Activated CD4-positive, CD25-positive, alpha-beta regulatory T cell treated with anti-CD3 and anti-CD28 coated beads, Interleukin-2, amount 50 U/mL, for 16 hours (primary cell): ENCODE measurements around the gene SLAMF1.
"Not testable (repeated sequence)": the region's sequence is repeated elsewhere in the genome, so short reads cannot be mapped to it uniquely, and the experiment has no call there.

ENCODE experiments used
- DNase-seq: peaks from one replicate; pipeline ENCODE4 v3.0.0-alpha.2; 2020; ENCODE audit warnings: low read depth, low spot score

SLAMF1 gene

DNA sequence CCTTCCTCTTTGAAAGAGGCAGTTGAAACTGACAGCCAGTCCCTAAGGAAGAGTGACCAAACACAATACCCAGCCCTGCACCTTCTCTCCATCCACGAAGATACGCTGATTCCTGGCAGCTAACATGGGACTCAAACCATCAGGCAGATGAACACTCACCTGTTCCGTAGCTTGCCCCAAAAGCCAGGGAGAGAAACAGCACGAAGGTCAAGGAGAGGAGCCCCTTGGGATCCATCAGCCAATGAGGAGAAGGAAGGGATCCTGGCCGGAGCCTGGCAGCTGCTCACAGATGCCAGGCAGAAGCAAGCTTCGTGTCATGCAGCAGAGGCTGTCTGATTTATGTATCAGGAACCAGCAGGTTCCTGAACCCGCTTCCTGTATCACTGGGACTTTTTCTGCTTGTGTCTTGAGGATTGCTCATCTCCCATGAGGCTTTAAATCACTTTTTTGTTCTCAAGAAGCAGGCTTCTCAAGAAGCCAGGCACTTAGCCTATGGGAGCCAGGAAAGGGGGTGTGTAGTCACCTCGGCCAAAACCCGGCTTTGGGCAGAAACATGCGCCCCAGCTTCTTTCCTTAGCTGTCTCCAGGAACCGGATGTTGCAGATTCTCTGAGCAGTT, at the start of gene SLAMF1:
TSS of gene SLAMF1 (minus strand) at position 334 of the 618 bp plus-strand sequence. CDS start at position 235, 99 bp downstream.
- no peak for DNase-seq

- DNase-seq, result not testable (repeated sequence)
These were observed 45.5 kb upstream of the SLAMF1 start for GRCh38 chr1:160692390-160692789.

GRCh38 chr1:160685266-160685665, 38.4 kb upstream of the SLAMF1 start:
- no peak for DNase-seq

GRCh38 chr1:160682983-160683865, 36.4 kb upstream of the SLAMF1 start:
- DNase-seq, result no peak

- DNase-seq, result no peak
These were observed 35.0 kb upstream of the SLAMF1 start for GRCh38 chr1:160681891-160682140.

DNA sequence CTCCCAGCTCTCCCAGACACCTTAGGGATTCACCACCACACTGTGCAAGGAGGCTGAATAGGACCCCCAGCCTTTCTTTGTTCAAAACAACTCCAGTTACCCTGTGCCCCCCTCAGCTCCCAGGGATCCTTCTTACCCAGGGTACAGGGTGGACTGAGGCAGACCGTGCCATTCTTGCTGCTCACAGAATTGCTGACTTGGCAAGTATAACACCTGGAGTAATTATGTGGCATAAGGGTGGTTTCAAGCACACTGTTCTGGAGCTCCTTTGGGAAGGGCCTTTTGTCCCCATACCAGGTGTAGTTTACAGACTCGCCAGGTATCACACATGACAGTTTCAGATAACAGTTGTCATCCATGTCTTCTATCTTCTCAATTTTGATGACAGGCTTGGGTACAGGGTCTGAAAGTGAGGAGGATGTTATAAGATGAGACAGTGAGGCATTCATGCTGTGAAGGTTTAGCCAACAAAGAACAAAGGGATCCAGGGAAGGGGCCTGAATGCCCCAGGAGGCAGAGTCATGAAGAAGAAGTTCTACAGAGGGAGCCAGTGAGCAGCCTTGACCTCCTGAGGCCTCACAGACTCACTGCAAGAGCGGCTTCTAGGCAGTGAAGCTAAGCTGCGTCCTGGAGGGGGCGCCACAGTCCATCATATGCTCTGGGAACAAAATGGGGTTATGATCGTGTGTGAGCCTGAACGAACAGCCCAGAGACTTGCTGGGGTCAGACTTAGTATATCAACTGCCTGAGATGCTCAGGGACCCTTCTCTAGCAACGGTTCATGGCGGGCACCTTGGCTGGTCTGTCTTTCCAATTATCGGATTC, 34.4 kb upstream of the SLAMF1 start:
- peak; percentile 71 for DNase-seq

DNA sequence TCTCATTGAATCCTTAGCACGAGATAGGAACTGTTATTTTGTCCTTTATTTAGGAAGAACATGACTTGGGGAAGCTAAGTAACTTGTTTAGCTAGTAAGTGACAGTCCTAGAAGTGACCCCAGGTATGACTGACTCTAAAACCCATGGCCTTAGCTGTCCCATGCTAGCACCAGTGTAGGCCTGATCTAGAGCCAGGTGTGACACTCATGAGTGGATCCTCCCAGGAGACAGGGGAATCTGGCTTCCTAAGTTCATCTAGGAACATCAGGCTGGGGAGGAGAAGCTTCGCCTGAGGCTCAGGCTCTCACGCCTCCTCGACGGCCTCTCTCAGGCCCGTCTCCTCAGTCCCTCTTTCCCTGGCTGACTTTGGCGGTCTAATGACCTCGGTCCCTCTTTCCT, 33.6 kb upstream of the SLAMF1 start:
- DNase-seq, result no peak

DNA sequence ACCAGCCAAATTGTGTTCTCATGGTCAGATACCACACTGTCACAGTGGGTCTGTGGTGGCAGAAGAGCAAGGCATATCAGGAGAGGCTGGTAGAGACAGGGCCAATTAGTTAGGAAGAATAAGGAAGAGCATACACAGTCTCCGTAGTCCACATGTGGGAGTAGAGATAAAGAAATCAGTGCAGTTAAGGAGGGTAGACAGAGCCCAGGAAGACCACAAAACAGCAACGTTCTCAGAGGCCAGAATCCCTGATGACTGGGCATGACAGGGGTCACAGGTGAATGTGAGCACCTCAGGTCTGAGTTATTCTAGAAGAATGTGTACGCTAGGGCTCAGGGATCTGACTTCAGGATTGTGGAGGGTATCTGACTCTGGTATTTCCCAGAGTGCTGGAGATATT, 33.0 kb upstream of the SLAMF1 start:
- DNase-seq, result no peak

- DNase-seq, result no peak
These were observed 30.2 kb upstream of the SLAMF1 start for GRCh38 chr1:160676869-160677597.

- DNase-seq, result peak; percentile 57
These were observed 29.0 kb upstream of the SLAMF1 start for GRCh38 chr1:160675641-160676410.

GRCh38 chr1:160674415-160674814, 27.6 kb upstream of the SLAMF1 start:
- no peak for DNase-seq

- DNase-seq, result no peak
These were observed 26.2 kb upstream of the SLAMF1 start for GRCh38 chr1:160672789-160673695.

GRCh38 chr1:160671603-160672517, 25.0 kb upstream of the SLAMF1 start:
- DNase-seq, result no peak

DNA sequence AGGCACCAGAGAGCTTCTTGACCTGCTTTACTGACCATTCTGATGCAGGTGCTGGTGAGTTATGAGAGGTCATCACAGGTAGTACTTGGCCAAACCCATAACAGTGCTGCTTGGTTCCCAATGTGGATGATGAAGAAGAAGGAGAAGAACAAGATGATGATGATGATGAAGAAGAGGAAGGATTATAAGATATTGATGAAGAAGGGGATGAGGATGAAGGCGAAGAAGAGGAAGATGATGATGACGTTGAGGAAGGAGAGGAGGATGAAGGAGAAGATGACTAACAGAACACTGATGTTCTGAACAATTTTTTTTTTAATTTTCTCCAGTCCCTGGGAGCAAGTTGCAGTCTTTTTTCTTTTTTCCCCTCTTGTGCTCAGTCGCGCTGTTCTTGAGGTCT, 23.9 kb upstream of the SLAMF1 start:
- no peak for DNase-seq

DNA sequence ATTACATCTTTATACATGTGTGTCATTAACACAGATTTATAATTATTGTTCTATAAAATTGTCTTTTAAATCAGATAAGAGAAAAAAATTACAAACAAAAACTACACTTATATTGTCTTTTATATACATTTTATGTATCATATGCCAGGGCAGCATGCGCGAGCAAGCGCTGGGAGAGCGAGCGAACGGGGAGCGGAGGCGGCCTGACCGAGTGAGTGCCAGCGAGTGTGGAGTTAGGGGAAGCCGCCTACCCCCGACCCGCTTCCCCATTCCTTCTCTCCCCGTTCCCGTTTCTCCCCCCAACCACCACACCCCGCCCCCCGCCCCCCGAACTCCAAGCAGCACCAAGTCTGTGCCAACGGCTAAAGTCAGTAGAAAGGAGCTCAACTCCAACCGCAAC, 23.0 kb upstream of the SLAMF1 start:
- DNase-seq, result no peak

DNA sequence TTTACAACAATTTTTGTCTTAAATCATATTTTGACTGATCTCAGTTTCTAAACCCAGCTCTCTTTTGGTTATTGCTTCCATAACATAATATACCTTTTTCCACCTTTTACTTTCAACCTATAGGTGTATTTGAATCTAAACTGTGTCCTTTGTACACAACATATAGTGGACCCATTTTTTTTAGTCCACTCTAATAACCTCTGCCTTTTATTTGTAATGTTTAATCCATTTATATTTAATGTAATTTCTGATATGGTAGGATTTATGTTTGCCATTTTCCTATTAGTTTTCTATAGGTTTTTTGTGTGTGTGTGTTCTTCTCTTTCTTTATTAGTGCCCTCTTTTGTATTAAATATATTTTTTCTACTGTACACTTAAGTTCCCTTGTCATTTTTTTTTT, 22.4 kb upstream of the SLAMF1 start:
- DNase-seq, result no peak

- no peak for DNase-seq
These were observed 21.1 kb upstream of the SLAMF1 start for GRCh38 chr1:160667896-160668295.

- DNase-seq, result no peak
These were observed 19.2 kb upstream of the SLAMF1 start for GRCh38 chr1:160666079-160666442.
